ENCODE results near the gene ZNF879.

The ZNF879 gene

DNA sequence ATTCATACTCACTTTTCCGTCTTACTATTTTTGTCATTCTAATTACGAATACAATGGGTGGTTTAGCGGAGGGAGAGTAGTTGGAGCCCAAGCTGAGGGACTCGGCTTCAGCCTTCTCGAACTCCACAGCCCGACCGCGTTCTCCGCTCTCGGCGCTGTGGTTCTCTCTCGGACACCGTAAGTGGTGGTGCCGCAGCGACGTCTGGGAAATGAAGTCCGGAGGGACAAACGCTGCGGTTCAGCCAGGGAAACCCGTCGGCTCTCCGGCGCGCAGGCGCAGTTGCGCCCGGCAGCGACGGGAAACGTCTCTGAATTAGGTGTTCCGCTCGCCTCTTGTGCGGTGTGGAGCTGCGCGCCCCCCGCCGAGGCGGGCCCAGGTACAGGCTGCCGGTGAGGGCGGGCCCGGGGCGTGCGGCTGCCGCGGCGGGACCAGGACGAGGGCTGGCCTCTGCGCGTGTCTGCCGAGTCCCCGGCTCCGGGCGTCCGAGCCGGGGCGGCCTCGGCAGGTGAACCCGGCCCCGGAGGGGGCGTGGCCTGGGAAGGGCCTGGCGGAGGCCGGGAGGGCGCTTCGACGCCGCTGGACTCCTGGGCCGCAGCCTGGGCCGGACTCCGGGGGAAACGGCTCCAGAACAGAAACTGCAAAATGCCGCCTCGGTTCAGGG is at the start of gene ZNF879:
Gene ZNF879 (plus strand): TSS at position 277 of the 662 bp plus-strand sequence. CDS start 1,201 bp downstream, outside the sequence.
- peak; percentile 85 to 94 for DNase-seq

DNA sequence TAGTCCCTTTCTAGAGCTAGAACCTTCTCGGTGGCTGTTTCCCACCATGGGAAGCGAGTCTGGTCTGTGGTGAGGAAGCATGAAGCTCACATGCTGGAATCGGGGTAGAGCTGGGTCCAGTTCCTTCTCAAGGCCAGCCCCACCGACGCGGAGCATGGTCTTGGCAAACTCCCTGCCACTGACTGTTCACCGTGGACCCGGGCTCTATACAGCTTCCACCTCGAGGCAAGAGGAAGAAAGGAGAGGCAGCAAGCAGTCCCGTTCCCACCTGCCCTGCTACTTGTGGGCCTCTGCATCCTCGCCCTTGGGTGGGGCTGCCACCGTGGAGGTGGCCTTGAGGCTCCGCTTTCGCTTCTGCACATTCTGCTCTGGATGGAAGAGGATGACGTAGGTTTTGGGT is 42.2 kb upstream of the ZNF879 start:
- DNase-seq: no peak

DNA sequence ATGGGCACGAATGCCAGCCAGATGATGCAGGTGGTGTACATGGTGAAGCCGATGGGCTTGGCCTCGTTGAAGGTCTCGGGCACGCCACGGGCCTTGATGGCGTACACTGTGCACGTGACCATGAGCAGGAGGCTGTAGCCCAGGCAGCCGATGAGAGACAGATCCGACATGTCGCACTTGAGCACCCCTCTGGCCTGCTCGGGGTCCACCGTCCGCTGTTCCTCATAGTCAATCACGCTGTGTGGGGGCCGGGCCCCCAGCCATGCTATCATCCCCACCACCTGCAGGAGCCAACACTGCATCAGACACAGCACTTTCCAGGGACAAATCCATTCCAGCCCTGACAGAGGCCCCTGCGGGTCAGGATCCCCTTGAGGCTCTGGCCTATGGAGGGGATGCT is 40.7 kb upstream of the ZNF879 start:
- DNase-seq: no peak

DNA sequence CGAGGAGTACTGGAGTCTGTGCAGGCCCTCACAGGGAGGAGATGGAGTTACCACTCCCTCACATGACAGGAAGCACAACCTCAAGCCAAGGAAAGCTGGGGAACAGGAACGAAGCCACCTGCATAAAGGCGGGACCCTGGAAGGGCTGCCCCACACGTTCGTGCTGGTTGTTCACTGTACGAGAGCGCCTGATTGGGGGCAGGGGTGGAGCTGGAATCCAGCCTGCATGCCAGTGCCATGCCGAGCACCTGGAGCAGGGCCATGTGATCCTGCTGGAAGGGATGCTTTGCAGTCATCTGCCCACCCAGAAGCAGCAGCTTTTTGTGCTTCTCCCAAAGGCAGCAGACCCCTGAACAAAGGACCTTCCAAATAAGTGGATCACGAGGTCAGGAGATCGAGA is 39.9 kb upstream of the ZNF879 start:
- no peak for DNase-seq

DNA sequence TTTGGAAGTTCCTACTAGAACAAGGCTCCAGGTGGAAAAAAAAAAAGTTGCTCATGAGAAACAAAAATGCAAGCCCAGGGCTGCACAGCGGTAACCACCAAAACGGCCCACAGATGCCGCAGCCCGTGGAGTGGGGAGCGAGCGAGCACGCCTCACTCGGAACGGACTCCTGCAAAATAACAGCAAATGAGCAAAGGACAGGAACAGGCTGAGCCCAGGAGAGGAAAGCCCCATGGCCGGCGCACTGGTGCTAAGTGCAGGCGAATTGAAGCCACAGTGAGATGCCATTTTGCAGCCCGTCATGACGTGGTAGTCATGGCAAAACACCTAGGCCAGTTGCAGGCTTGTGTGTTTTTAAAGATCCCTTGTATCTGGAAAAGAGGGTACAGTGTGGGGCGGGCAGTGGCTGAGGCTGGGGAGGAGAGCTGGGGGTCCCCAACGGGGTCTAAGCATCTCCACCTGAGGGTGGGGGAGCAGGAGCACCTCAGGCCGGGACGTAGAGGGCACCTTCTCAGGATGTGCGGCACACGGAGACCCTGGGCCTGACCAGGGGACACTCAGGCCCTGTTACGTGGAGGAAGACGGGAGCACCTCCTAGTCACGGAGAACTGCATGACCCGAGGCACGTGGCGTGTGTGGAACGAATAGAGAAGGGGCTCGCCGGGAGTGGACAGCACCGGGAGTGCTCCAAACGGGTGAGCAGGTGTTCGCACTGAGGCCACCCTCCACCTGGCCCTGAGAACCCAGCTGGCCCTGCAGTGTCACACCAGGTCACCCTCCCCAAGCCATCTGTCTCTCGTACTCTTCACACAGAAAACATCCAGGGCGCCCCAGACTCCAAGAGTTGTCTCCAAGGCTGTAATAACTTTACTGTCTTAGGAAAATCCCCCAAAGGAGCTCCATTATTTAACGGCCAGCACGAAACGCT is 39.2 kb upstream of the ZNF879 start:
- no peak for DNase-seq

DNA sequence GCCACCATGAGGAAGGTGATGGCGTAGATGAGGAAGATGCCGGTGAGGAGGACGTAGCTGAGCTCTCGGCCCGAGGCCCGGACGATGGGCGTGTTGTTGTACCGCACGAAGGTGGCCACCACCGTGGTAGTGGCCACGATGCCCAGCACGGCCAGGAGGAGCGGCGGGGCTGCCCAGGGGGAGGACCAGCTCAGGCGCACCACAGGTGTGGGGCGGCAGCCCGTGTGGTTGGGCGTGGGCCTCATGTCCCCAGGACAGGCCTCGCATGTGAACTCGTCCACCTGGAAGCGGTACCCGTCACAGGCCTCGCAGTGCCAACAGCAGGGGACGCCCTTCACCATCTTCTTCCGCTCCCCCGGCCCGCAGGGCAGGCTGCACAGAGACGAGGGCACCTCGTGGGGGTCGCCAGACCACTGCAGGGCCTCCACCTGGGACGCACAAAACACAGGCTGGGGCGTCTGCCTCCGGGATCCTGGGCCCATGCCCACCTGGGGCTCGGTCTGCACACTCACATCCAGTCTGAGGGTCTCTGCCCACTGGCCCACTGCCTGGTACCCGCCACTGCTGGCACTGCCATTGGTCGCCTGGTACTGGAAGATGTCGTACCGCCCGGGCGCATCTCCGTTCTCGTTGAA is 37.2 kb upstream of the ZNF879 start:
- DNase-seq: no peak

DNA sequence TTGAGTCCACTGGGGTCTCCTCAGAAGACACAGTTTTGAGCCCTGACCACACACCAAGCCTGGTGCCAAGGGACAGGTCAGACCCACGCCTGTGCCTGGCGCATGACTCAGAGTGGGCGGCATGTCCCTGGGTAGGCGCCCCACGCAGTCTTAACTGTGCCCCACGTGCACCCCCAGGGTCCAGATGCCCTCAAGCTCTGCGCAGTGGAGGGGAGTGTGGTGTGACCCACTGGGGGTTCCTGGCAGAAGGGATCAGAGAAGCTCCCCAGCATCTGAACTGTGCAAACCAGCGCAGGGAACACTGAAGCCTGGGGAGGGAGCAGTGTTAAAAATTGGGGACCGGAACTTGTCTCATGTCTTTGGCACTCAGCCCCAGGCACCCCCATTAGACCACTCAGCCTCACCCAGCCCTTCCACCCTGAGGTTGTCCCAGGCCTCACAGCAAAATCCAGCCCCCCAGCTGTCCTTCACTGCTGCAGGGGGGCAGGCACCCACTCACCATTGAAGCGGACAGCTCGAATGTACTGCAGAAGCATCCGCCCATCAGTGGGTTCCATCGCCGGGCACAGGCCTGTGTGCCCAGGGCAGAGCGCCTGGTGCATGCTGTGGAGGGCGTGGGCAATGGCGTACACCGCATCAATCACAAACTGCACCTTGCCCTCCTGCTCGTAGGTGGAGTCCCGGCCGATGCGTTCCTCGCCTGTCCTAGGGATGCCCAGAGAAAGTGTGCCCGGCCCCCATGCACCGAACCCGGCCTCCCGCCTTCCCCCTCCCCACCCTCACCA is 35.0 kb upstream of the ZNF879 start:
- no peak for DNase-seq

DNA sequence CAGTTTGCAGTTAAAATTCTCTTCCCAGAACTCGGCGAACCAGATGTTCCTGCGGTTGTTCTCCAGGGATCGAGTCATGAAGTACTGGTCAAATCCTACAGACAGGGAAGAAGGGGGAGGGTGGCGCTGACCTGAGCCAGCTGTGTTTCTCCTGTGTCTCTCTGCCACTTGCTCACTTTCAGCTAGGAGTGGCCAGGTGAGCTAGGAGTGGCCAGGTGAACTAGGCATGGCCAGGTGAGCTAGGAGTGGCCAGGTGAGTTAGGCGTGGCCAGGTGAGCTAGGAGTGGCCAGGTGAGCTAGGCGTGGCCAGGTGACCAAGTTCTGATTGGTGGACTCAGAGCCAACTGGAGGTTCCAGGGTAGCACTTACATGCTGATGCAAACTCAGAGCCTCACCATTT is 34.3 kb upstream of the ZNF879 start:
- no peak for DNase-seq

DNA sequence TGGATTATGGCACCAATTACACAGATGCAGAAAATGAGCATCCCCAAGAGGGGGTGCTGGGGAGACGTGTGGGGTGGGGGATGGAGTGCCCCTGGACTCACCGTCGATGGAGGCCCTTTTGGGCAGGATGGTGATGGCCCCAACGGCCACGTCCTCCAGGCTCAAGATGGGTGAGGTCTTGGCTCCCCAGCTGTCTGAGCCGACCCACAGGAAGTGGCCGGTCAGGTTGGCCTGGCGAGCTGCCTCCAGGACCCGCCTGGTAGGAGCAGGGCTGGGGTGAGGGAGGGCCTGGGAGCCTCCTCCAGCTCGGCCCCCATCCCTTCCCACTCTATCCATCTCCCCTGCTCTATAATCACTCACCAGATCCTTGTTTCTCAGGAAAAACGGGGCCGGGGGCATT is 33.1 kb upstream of the ZNF879 start:
- DNase-seq: no peak

DNA sequence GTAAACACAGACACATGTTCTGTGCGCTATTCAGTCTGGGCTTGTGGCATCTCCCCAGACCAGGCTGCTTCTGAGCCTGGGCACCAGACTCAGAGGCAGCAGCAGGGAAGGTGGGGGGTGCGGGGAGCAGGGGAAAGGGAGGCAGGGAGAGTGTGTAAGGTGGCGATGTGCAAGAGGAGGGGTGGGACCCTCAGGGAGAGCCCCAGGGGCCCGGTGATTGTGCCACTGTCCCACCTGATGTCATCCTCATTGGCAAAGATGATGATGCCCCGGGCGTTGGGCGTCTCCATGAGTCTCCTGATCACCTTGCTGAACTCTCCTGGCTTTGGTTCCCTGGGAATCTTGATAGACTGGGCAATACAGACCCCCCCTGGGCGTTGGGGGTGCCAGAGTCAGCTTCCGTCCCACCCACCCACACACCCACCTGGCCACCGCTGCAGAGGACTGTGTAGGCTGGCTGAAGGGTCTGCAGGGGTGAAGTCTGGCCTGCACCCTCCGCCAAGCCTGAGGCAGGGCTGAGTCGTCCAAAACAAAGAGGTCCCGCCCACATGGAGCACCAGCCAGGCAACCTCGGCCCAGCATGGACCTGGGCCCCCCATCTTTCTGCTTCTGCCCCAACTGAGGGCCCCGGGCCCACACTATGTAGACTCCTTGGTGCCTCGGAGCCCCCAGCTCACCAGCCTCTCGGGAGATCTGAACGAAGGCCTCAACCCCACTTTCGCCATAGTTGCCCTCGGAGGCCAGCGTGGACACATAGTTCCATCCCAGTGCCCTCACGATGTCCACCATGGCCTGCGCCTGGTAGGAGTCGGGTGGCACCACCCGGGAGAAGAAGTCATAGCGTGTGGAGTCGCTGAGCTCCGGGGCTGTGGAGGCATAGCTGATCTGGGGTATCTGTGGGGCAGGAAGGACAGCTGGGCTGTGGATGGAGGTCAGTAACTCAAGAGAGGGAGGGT is 32.1 kb upstream of the ZNF879 start:
- DNase-seq: no peak

DNA sequence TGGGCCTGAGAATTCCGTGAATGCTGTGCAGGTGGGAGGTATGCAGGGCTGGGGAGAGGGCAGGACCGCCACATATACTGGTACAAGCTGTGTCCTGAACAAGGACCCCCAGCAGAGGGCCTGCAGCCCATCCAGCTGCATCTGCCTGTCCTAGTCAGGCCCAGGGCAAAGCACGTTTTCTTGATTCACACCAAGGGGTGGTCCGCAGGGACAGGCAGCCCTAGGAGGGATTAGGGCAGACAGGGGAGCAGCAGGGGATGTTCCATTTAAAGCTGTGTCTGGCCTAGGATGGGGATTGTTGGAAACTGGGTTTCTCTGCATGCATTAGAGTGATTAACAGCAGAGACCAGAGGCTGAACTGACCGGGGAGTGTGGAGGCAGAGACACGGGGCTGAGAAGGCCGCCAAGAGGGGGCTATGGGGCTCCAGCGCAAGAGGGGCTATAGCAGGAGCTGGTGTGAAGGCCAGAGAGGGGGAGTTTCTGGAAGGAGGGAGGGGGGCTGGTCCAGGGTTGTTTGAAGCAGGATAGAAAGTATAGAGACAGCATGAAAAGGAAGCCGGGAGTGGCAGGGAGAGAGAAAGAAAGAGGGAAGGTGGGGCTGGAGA is 31.2 kb upstream of the ZNF879 start:
- DNase-seq: no peak

DNA sequence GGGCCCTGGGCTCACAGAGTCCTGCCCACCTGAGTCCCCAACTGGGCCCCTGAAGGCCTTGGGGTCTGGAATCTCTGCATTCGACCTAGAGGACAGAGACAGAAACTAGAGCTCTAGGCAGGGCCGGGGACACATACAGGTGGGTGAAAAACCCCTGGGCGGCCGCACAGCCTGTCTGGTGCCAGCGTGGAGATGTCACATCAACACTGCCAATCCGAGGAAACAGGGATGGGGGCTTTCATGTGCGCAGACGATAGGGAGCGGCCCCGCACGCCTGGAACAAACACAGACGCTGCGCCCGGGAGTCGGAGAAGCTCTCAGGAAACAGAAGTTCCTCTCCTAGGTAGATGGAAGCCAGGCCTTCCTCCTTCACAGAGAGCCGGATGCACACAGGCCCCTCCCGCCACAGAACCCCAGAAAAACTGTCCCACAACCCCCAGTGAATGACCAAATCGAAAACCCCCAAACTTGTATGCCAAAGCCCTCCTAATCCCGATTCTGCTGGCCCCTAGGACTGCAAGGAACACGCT is 30.3 kb upstream of the ZNF879 start:
- DNase-seq: no peak

DNA sequence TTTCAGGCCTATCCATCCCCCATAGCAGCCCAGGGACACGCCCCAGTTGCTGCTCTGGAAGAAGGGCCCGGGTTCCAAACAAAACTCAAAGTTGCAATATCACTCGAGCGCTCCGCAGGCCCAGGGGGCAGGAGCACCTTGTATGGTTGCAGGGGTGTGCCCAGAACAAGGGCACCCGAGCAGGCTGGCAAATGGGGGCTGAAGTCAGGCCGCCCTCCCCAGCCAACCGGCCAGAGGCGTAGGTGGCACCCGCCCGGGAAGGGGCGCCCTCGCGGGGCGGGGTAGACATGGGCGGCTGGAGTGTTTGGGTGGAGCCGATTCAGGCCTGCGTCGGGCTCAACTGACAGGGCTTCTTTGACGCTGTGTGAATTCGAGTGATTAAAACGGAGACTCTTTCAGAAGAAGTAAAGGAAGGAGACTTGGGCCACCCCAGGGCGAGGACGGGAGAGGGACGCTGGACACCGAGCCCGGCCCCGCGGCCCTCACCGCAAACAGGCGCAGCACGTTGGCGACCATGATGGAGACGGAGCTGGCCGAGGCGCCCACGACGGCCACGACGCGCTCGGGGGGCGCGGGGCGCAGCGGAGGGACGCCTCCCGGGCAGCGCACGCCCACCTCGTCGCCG is 29.5 kb upstream of the ZNF879 start:
- no peak for DNase-seq

DNA sequence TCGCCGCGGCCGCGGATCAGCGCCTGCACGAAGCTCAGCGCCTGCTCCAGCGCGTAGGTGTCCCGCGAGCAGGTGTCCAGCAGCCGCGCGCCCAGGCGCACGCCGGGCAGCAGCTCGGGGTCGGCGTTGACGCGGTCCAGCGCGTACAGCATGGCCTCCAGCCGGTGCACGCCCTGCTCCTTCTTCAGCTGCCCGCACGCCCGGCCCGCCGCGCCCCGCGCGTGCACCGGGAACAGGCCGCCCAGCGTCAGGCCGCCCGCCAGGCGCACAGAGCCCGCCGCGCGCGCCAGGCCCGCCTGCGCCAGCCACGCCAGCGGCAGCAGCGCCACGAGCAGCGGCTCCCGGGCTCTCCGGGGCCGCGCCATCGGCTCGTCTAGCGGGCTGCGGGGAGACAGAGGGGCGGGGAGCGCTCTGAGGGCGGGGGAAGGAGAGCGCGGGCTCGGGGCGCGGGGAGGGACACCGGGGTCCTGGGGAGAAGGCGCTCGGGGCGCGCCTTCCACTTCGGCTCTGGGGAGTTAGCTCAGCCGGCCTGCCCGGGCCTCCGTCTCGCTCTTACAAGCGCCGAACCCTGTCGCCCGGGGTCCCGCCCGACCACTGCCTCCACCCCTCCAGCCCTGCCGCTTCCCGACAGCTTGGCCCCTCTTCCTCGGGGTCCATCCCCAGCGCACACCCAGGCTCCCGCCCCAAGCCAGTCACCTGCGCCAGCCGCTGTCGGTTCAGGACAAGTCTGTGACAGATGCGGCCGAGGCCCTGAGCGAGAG is 28.8 kb upstream of the ZNF879 start, which contains the start of gene GRM6:
Gene GRM6 (minus strand): TSS at position 741 of the 761 bp plus-strand sequence. CDS start 376 bp downstream, at position 365.
- DNase-seq: peak in 1 of 2 experiments; percentile 40

DNA sequence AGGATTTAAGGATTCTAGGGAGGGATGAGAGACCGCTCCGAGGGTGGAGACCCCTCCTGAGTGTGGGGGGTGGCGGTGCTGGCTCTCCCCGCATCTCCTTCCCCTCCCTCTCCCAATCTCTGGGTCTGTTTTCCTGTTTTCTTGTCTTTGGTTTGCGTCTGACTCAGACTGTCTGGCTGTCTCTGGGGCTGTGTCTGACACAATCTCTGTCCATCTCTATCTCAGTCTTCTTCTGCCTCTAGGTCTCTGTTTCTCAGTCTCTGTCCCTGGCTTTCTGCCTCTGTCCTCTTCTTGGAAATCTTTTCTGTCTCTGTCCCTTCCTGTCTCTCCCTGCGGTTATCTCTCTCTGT is 28.3 kb upstream of the ZNF879 start:
- peak in 1 of 2 experiments; percentile 5 for DNase-seq

DNA sequence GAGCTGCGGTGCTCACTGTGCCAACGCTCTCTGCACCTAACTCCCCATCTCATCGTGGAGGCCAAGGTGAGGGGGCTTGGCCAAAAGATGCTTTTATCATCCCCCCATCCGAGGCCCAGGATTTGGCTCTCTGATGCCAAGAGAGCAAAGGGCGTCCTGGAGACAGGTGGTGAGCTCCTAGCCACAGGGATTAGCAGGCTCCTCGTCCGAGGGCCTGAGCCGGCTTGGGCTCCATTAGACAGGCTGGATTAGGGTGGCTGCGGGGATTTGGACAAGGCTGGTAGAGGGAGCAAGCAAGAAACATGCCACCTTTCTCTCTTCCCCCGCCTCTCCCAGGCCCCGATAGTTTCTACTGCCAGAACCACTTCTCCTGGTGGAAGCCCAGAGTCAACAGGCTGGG is 27.4 kb upstream of the ZNF879 start:
- peak; percentile 9 to 58 for DNase-seq

DNA sequence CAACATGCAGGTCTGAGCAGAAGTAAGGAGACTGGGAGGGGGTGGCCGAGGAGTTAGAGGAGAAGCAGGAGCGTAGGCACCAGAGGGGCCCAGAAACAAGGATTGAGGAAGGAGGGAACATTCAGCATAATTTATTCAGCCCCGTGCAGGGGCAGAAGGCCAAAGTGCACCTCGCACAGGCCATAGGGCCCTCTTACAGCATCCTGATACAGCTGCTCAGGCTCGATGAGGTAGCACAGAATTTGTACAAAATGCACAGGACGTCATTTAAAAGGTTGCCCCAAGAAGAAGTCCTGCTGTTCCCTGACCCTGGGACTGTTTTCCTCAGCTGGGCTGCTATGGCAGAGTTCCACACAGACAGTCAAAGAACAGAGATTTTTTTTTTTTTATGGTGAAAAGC is 26.4 kb upstream of the ZNF879 start:
- no peak for DNase-seq

DNA sequence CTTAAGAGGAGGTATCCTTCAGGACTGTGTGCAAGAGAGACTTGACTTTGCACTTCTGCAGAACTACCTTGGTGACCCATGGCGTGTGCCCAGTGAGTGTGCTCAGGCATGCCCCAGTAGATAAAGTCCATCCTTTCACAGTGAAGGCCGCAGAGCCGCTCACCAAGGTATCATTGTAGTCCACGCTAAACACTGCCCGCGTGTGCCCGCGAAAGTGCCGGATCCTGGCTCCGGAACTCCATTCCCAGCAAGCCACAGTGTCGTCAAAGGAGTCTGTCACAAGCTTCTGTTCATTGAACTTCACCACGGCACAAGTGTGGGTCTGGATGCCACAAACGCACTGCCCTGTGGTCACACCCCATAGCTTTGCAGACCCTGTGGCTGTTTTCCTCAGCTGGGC is 25.2 kb upstream of the ZNF879 start:
- no peak for DNase-seq

DNA sequence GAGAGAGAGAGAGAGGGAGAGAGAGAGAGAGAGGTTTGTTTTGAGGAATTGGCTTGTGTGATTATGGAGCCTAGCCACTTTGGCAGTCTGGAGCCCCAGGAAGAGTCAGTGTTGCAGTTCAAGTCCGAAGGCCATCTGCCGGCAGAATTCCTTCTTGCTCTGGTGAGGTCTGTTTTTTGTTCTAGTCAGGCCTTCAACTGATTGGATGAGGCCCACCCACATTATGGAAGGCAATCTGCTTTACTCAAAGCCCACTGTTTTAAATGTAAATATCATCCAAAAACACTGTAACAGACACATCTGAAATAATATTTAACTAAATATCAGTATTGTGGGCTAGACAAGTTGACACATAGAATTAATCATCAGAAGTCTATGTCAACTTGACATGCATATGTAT is 17.0 kb upstream of the ZNF879 start:
- DNase-seq: no peak

DNA sequence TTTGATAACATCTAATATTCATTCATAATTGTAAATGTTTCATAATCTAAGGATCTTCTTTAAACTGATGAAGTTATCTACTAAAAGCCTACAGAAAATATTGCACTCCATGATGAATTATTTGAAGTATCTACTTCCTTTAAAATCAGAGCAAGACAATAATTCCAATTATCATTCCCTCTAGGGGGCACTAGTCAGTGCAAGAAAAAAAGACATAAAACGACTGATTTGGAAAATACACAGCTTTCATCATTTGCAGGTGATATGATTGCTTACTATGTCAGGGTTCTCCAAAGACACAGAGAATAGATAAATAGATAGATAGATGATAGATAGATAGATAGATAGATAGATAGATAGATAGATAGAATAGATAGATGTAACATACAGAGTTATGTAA is 14.9 kb upstream of the ZNF879 start:
- no peak for DNase-seq
